Measurements from ENCODE around the gene REXO4. TPM values are rescaled to one million over a fixed set of nuclear protein-coding genes. Genes with fewer than 3 reads are reported as not detected.

The REXO4 gene
- total RNA-seq, 1 donor from 2014 or later = 29.4 TPM

GRCh38 chr9:133362359-133363044 is 55.3 kb downstream of the REXO4 start:
- TF ChIP-seq CTCF (IDR thresholded peaks at IDR 0.05) = no peak
- no peak for DNase-seq (ENCODE audit: low spot score in 2 of 2)
- H3K27ac ChIP-seq = no peak overlapping the region
- no peaks in the 10 kb centered on the region for H3K27me3 ChIP-seq
- no peak overlapping the region for H3K4me3 ChIP-seq
- H3K36me3 ChIP-seq = peaks cover 55 to 73% of the 10 kb centered on the region in 2 donors
- no peaks in the 10 kb centered on the region for H3K9me3 ChIP-seq
- intact Hi-C loops (cut with DNase I) = no loop called here
- H3K4me1 ChIP-seq = no peaks in the 10 kb centered on the region

- Histone ChIP-seq H3K27ac (no peak overlapping the region), H3K36me3 (peaks cover 47 to 66% of the 10 kb centered on the region in 2 donors), H3K4me1 (peaks cover 3 to 6% of the 10 kb centered on the region in 2 donors), H3K27me3 (no peaks in the 10 kb centered on the region), H3K9me3 (no peaks in the 10 kb centered on the region), H3K4me3 (no peak overlapping the region)
- intact Hi-C loops (cut with DNase I) = no loop called here
- TF ChIP-seq CTCF (IDR thresholded peaks at IDR 0.05) = no peak
- no peak for DNase-seq (ENCODE audit: low spot score in 2 of 2)
Observed at GRCh38 chr9:133361507-133362092, 56.2 kb downstream of the REXO4 start.

- DNase-seq (ENCODE audit: low spot score in 2 of 2) = no peak
- intact Hi-C loops (cut with DNase I) = no loop called here
- Histone ChIP-seq H3K27me3 (no peaks in the 10 kb centered on the region), H3K9me3 (no peaks in the 10 kb centered on the region), H3K4me3 (no peak overlapping the region), H3K27ac (no peak overlapping the region), H3K36me3 (peaks cover 38 to 57% of the 10 kb centered on the region in 2 donors), H3K4me1 (peaks cover 3 to 9% of the 10 kb centered on the region in 2 donors)
- TF ChIP-seq CTCF (IDR thresholded peaks at IDR 0.05) = no peak
Observed at GRCh38 chr9:133360400-133361393, 57.1 kb downstream of the REXO4 start.

- Histone ChIP-seq H3K4me1 (peaks cover 10 to 16% of the 10 kb centered on the region in 2 donors), H3K27me3 (no peaks in the 10 kb centered on the region), H3K36me3 (peaks cover 27 to 45% of the 10 kb centered on the region in 2 donors), H3K27ac (no peak overlapping the region), H3K9me3 (no peaks in the 10 kb centered on the region), H3K4me3 (no peak overlapping the region)
- no peak for DNase-seq (ENCODE audit: low spot score in 2 of 2)
- intact Hi-C loops (cut with DNase I) = loop anchor here (5.0 kb wide), 2 partner anchors 58 to 128 kb away; partner anchors contain the start of gene REXO4
- no peak for TF ChIP-seq CTCF (IDR thresholded peaks at IDR 0.05)
Observed at GRCh38 chr9:133359399-133360175, 58.2 kb downstream of the REXO4 start.

- H3K4me3 ChIP-seq = no peak overlapping the region
- intact Hi-C loops (cut with DNase I) = loop anchor here (2.0 to 5.0 kb wide), 3 partner anchors 19 to 130 kb away; partner anchors contain the start of genes REXO4, STKLD1 and SURF4
- H3K27ac ChIP-seq = no peak overlapping the region
- peaks cover 18 to 28% of the 10 kb centered on the region in 2 donors for H3K36me3 ChIP-seq
- no peaks in the 10 kb centered on the region for H3K9me3 ChIP-seq
- DNase-seq (ENCODE audit: low spot score in 2 of 2) = no peak
- H3K27me3 ChIP-seq = no peaks in the 10 kb centered on the region
- no peak for TF ChIP-seq CTCF (IDR thresholded peaks at IDR 0.05)
- peaks cover 10 to 16% of the 10 kb centered on the region in 2 donors for H3K4me1 ChIP-seq
Observed at GRCh38 chr9:133357656-133358055, 60.2 kb downstream of the REXO4 start.
